ENCODE data around the gene OR2S2.
"Not testable (repeated sequence)": the region's sequence is repeated elsewhere in the genome, so short reads cannot be mapped to it uniquely, and the experiment has no call there.

OR2S2 gene, protein sequence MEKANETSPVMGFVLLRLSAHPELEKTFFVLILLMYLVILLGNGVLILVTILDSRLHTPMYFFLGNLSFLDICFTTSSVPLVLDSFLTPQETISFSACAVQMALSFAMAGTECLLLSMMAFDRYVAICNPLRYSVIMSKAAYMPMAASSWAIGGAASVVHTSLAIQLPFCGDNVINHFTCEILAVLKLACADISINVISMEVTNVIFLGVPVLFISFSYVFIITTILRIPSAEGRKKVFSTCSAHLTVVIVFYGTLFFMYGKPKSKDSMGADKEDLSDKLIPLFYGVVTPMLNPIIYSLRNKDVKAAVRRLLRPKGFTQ

DNA sequence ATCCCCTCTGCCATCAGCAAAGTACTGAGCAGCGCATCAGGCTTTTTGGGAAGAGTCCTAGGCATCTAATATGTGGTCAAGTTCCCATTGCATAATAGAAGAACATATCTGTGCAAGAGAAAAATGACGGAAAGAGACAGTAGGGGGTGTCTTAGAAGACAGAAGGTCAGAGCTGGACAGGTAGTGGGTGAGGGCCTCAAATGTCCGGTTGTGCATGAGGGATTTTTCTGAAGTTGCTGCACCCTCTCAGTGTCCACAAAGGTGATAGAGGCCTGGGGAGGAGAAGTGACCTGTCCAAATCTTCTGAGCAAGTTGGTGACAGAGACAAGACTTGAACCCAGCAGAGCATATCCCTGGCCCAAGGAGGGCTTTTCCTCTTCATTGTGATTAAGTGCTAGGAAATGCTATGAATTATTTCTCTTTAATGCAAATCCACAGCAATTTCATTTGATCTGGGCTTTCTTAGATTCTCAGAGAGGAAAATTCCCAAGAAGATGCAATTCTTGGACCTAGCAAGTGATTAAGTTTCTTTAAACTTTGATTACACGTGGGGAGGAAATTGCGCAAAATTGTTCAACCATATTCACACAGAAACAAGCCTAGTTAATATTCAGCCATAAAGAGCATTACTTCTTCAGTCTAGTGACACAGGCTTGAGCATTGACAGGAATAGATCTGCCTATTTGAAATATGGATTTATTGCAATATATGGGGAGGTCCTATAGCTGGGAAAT is at the start of gene OR2S2:
Gene OR2S2 (minus strand): TSS at position 51 of the 734 bp plus-strand sequence. CDS start 56 bp downstream, outside the sequence.
- no peak for DNase-seq

DNA sequence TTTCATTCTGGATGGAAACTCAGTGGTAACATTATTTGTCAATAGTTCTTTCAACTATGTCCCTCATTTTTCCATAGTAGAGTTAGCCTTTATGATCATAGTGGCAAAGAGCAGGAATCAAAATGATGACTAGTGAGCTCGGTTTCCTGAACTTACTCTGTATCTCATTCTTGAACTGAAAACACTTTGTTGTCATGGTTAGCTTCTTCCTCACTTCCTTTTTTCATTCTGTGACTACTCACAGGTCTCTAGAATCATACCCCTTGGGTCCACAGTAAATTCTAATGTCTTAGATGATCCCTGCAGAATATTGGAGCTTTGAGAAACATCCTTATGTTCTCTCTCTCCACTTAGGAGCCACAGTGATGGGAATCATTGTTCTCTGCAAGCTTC is 49.4 kb upstream of the OR2S2 start:
- no peak for DNase-seq

DNA sequence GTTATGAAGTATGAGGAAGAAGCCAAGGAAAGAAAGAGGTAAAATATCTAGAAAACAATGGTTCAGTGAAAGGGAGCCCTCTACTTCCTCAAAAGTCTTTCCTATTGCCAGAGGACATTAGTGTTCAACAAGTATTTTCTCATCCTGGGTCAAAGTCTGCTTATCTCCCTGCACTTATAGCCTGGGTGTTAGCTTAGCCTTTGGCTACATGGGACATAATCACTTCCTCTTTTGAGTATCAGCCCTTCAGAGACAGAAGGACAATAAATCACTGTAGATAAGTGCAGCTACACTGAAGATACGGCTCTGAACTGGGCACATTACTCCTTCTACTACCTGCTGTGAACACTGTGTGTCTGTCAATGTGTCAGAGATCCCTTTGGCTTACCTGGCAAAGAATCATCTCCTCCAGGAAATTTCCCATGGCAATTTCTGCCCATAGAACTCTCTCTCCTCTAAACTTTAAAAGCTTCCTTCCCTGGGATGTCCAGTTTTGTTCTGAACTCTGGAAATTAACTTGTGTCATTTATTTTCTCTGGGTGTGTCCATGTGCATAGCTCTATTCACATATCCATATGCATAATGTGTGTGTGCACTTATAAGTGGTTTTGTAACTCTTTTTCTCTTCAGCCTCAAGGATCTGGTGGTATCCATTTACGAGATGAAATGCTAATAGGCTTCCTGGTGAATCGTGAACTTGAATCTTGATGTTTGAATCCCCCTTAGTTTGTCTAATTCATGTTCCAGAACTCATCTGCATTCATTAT is 48.8 kb upstream of the OR2S2 start:
- DNase-seq: no peak

DNA sequence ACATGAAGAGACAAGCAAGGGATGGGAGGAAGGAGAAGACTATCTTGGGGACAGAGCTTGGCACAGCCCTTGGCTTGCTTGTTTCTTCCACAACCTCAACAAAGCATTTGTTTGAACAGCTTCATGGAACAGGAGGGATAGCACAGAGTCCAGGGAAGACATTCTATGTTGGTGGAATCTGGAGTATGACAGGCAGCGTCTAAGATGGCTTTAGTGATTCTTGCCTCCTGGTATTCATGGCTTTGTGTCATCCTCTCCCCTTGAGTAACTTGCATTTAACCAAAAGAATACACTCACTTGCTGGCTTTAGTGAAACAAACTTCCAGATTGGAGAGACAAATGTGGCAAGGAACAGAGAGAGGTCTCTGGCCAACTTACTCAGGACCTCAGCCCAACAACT is 47.9 kb upstream of the OR2S2 start:
- no peak for DNase-seq

DNA sequence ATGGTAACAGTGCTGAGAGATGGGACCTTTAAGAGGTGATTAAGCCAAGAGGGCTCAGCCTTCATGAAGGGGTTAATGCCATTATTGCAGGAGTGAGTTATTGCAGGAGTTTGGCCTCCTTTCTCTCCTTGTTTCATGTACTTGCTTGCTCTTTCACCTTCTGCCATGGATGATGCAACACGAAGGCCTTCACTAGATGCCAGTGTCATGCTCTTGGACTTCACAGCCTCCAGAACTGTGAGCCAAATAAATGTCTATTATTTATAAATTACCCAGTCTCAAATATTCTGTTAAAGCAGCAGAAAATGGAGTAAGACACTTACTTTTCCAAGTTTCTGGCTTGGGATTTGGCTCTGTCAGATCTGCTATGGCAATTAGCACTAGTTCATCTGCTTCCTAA is 40.4 kb upstream of the OR2S2 start:
- no peak for DNase-seq

DNA sequence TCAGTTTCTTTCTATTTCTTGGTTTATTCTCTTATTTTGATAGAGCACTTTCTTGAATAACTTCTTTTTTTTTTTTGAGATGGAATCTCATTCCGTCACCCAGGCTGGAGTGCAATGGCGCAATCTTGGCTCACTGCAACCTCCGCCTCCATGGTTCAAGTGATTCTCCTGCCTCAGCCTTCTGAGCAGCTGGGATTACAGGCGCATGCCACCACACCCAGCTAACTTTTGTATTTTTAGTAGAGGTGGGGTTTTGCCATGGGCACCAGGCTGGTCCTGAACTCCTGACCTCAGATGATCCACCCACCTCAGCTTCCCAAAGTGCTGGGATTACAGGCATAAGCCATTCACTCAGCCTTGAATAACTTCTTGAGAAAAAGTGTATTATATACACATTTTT is 39.1 kb upstream of the OR2S2 start:
- DNase-seq: not testable (repeated sequence)

DNA sequence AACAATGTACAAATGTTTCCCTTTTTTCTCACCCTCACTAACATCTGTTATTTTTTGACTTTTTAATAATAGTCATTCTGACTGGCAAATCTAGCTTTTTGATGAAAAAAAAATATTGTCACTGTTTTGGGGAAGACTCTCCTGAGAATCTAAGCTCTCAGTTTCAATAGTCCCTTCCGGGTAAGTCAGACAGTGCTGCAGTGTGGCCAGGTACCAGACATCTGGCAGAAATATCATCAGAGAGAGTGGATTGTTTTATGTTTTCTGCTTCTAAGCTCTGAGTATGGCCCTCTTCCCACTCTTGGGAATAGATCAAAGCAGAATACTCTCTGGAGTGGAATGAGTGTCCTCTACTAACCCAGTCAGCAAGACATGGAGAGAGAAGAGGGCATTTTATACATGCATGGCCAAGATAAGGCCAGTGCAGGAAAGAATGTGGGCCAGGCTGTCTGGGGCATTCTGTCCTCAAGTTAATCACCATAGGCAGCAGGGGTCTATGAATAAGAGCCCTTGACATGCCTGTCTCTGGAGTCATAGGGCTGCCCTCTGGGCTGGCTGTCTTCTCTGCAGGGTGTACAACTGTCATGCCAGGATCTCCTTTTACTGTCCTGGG is 38.5 kb upstream of the OR2S2 start:
- DNase-seq: no peak

DNA sequence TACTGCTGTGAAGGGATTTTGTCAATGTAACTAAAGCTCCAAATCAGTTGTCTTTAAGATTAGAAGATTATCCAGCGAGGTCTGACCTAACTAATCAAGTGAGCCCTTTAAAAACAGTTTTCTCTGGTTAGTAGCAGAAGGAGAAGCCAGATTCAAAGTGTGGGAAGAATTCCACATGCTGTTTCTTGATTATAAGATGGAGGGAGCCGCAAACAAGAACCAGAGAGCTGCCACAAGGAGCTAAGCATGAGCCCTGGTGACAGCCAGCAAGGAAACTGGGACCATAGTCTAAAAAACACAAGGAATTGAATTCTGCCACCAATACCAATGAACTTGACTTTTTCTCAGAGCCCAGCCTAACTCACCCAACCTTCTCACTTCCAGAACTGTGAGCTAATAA is 37.0 kb upstream of the OR2S2 start:
- DNase-seq: no peak

DNA sequence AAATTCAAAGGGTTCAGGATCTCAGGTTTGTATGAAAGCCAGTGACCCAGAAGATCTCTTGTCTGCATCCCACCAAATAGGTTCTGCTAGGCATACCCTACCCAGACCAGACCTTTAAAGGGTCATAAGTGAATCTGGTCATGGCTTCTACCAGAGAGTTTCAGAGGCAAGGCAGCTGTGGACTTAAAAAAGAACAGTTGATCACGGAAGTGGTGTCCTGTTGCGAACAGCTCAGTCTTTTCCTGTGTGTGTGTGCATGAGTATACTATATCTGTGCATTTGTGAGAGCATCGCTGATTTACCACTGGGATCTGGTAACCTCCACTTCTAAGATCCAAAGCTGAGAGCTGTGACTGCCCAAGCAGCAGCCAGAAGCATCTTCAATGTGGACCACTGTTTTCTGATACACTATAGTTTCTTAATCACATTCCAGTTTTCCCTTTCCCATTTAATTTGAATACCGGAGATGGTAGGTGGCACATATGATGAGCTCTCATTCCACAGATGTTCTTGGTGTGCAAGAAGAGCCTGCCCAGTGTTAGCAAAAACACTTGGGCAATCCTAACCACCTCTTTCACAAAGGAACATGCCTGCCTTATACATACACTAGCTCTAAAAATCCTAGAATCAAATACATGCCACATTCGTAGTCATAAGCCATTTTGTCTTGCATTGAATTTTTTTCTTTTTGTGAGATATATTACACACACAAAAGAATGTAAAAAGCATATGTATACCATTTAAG is 36.2 kb upstream of the OR2S2 start:
- DNase-seq: no peak

DNA sequence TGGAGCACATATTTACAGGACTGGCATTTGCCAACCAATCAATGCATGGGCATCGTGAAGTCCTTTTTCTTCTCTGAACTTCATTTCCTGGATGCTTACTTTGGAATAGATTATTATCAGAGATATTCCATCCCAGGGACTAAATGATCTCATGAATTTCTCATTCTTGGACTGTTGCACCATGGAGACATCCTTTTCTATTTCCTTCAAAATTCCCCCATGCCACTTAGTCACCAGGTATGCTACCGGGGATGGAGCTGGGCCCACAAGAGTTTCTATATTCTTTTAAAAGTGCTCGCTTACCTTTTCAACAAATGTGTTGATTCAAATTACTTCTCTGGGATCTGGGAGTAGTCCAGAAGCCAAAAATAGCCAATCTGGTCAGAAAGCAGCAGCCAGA is 35.2 kb upstream of the OR2S2 start:
- not testable (repeated sequence) for DNase-seq

DNA sequence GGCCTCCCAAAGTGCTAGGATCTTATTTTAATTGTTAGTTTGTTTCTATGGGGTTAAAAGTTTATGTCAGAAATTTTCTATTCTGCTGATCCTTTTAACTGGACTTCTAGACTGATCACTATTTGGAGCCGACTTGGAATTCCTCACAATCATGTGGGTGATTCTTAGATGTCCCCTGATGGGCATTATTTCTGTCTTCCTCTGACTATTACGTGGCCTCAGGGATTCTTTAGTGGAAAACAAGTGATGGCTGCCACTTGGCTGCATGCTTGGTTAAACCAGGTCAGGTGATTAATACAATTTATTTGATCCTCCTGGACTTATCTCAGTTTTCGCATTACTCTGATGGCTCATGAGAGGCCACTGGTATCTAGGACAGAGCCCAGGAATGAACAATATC is 32.2 kb upstream of the OR2S2 start:
- DNase-seq: no peak

DNA sequence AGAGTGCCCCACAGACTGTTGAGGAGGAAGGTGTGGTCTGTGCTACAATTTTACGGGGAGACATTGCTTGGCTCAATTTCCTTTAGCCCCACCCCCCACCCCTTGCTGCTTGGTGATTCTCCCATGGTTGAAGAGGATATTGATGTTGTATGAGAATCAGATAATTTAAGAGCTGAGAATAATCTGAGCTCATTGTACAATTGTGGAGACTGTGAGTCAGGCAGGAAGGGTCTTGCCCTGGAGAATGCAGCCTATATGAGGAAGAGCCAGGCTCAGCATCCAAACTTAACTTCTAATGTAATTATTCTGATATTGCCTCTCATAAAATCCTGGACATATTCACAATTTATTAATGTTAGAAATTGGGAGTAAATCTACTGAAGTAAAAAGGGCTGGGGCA is 26.1 kb upstream of the OR2S2 start:
- no peak for DNase-seq

DNA sequence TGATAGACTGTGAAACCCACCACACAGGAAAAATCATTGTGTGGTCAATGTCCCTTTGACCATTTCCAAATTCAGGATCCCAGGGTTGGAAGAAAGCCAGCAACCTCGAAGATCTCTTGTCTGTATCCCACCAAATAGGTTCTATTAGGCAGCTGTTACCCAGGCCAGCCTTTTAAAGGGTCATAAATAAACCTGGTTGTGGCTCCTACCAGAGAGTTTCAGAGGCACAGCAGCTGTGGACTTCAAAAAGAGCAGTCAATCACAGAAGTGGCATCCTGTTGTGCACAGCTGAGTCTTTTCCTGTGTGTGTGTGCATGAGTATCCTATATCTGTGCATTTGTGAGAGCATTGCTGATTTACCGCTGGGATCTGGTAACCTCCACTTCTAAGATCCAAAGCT is 23.7 kb upstream of the OR2S2 start:
- DNase-seq: no peak

DNA sequence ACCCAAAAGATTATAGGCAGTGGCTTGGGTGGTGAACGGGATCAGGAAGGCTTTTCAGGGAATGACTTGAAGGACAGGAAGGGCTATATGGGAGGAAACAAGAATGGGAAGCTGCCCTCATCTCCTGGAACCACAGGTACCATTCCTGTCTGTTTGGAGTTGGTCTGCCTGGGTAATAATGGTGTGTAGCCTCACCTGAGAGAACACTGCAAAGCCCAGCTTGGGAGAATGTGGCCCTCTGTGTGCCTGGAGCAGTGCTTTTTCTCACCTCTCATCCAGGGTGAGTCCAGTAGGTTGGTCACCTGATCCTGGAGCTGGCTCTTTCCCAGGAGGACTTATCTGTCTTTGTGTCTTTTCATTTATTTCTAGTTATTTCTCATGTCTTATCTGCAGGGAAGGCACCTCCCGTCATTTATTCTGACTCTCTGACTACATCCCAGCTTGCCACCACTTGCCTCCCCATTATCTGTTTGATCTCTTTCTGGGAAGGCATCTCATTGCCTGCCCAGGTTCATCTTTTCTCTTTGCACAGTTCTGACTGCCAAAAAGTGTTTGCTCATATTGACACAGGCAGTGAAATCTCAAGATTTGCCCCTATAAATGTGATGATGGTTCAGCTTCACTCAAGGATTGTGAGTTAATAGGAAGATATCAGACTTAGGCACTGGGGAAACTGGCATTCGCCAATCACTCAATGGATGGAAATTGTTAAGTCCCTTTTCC is 22.5 kb upstream of the OR2S2 start:
- DNase-seq: no peak

DNA sequence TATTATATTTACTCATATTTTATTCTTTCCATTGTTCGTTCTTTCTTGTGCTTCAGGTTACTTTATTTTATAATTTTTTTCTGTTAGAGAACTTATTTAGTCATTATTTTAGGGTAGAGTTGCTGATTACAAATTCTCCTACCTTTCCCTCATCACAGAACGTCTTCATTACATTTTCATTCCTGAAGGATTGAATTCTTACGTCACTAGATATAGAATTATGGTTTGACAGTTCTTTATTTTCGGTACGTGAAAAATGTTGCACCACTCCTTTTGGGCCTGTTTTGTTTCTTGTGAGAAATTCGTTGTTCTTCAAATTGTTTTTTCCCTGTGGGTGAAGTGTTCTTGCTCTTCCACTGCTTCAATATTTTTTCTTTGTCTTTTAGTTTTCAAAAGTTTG is 20.8 kb upstream of the OR2S2 start:
- no peak for DNase-seq

DNA sequence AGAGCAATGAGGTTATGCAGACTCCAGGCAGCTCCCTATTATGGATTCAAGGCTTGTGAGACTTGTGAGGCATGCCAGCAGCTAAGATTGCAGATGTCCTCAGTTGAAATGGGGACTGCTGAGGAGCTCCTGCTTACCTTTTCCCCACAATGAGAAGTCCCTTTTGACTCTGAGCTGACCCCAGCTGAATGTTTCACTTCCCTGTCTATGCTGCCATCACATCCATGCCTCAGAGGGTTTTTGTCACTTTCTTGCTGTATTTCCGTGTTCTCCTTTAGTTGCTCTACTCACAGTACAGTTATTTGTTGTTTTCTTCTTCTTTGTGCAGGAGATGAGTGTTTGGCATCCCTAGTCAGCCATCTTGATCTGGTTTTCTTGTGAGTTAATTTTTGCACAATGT is 18.8 kb upstream of the OR2S2 start:
- DNase-seq: no peak

DNA sequence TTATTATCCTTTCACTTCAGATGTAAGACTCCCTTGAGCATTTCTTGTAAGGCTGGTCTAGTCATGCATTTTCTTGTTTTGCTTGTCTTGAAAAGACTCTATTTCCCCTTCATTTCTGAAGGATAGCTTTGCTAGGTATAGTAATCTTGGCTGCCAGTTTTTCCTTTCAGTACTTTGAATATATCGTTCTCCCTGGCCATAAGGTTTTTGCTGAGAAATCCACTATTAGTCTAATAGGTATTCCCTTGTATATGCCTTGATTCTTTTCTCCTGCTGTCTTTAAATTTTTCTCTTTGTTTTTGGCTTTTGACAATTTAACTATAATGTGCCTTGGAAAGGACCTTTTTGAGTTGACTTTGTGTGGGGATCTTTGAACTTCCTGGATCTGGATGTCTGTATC is 16.8 kb upstream of the OR2S2 start:
- DNase-seq: no peak

DNA sequence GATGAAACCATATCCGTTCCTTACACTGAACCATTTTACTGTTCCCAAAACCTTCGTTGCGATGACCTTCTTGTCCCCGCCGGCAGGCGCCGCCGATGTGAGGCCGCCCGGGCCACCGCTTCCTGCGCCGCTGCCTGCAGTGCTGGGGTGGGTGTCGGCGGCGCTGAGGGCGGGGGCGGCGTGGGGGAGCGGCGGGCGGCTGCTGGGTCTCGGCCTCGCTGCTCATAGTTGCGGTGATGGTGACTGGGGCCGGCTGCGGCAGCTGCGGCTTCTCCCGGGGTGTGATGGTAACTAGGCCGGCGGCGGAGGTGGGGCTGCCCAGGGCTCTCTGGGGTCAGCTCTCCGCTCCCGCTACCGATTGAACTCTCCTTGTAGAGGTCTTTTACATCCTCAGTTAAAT is 14.1 kb upstream of the OR2S2 start:
- peak in 1 of 2 donors; percentile 9 for DNase-seq

DNA sequence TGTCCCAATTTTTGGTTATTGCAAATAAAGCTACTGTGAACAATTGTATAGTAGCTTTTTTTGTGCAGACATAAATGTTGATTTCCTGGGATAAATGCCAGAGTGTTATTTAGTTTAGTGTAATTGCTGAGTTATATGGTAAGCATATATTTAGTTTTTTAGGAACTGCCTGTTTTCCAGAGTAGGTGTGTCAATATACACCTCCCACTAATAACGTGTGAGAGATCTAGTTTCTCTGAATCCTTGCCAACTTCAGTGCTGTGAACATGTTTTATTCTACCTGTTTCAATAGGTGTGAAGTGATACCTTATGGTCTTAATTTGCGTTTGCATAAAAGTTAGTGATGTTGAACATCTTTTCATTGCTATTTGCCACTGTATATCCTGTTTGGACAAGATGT is 9.1 kb upstream of the OR2S2 start:
- no peak for DNase-seq

DNA sequence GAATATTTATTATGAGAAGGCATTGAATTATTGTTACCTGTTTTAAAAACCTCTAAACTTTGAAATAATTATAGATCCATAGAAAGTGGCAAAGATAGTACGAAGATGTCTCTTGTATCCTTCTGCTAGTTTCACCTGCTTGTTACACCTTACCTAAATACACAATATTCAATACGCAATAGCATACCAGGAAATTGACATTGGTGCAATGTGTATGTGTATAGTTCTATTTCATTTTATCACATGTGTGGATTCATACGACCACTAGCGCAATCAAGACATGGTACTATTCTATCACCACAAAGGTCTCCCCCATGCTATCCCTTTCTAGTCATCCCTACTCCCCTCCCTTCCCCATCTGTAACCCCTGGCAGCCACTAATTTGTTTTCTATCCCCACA is 8.5 kb upstream of the OR2S2 start:
- no peak for DNase-seq

DNA sequence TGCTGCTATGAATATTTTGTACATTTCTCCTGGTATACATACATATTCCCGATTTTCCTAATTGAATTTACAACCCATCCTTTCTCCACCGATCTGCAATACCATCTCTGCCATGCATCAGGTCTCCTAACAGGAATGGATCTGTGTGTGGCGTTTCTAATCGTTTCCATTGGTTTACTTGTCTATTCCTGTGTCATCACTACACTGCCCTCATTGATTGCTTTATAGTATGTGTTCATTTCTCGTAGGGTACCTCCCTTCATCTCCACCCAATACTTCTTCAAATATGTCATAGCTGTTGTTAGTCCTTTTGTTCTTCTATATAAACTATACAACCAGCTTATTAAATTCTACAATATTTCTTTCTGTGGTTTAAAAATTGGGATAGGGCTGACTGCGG is 7.1 kb upstream of the OR2S2 start:
- no peak for DNase-seq

All from stimulated activated CD4-positive, alpha-beta T cell treated with anti-CD3 and anti-CD28 coated beads, Interleukin-2, amount 100 ng/mL, for 48 hours (primary cell).